ENCODE results near the gene MTHFSD. TPM values are rescaled to one million over a fixed set of nuclear protein-coding genes. Genes with fewer than 3 reads are reported as not detected.

Gene MTHFSD
- total RNA-seq, 2 donors from 2014 or later: 16.9 to 35.6 TPM

- Histone ChIP-seq H3K4me1 (no peaks in the 10 kb centered on the region), H3K36me3 (replicated peaks in 1 of 2; ENCODE audit: insufficient read depth in 1 of 2, low read depth in 2 of 2) (peaks cover 8 to 25% of the 10 kb centered on the region in 2 donors), H3K27me3 (no peaks in the 10 kb centered on the region), H3K4me3 (no peak overlapping the region), H3K27ac (no peak overlapping the region), H3K9me3 (no peaks in the 10 kb centered on the region)
- WGBS, 2 donors: 80 to 87% methylated on average over 12 of the region's 12 CpGs
- TF ChIP-seq CTCF (IDR thresholded peaks at IDR 0.05) (no peak), POLR2A (IDR thresholded peaks at IDR 0.05) (no peak)
- no peak for DNase-seq
- no peak for ATAC-seq
- intact Hi-C loops (cut with DNase I): no loop called here
Observed at GRCh38 chr16:86545481-86545880, 9.6 kb downstream of the MTHFSD start.

GRCh38 chr16:86542756-86543750 is 12.0 kb downstream of the MTHFSD start:
- Histone ChIP-seq H3K4me1 (no peaks in the 10 kb centered on the region), H3K27ac (no peak overlapping the region), H3K36me3 (replicated peaks in 1 of 2; ENCODE audit: insufficient read depth in 1 of 2, low read depth in 2 of 2) (peaks cover 14 to 36% of the 10 kb centered on the region in 2 donors), H3K4me3 (no peak overlapping the region), H3K9me3 (no peaks in the 10 kb centered on the region), H3K27me3 (no peaks in the 10 kb centered on the region)
- no peak for TF ChIP-seq POLR2A (IDR thresholded peaks at IDR 0.05)
- TF ChIP-seq CTCF (IDR thresholded peaks at IDR 0.05): no peak
- intact Hi-C loops (cut with DNase I): no loop called here
- ATAC-seq (no peak), DNase-seq (no peak)
- WGBS, 2 donors: 88 to 90% methylated on average over 21 of the region's 21 CpGs

- Histone ChIP-seq H3K9me3 (no peaks in the 10 kb centered on the region), H3K4me3 (no peak overlapping the region), H3K27ac (no peak overlapping the region), H3K27me3 (no peaks in the 10 kb centered on the region), H3K36me3 (replicated peaks in 1 of 2; ENCODE audit: insufficient read depth in 1 of 2, low read depth in 2 of 2) (peaks cover 14 to 33% of the 10 kb centered on the region in 2 donors), H3K4me1 (no peaks in the 10 kb centered on the region)
- no peak for TF ChIP-seq CTCF (IDR thresholded peaks at IDR 0.05)
- no peak for TF ChIP-seq POLR2A (IDR thresholded peaks at IDR 0.05)
- no peak for ATAC-seq
- WGBS, 2 donors: 89 to 98% methylated on average over 5 to 11 of the region's 11 CpGs
- intact Hi-C loops (cut with DNase I): no loop called here
- DNase-seq: no peak
Observed at GRCh38 chr16:86541560-86541959, 13.5 kb downstream of the MTHFSD start.

GRCh38 chr16:86540894-86541293 is 14.1 kb downstream of the MTHFSD start:
- 84 to 85% methylated on average over 6 of the region's 6 CpGs for WGBS, 2 donors
- ATAC-seq (no peak), DNase-seq (no peak)
- Histone ChIP-seq H3K9me3 (no peaks in the 10 kb centered on the region), H3K4me1 (no peaks in the 10 kb centered on the region), H3K27me3 (no peaks in the 10 kb centered on the region), H3K4me3 (no peak overlapping the region), H3K27ac (no peak overlapping the region), H3K36me3 (replicated peaks in 1 of 2; ENCODE audit: insufficient read depth in 1 of 2, low read depth in 2 of 2) (peaks cover 14 to 29% of the 10 kb centered on the region in 2 donors)
- TF ChIP-seq POLR2A (IDR thresholded peaks at IDR 0.05) (no peak), CTCF (IDR thresholded peaks at IDR 0.05) (no peak)
- intact Hi-C loops (cut with DNase I): no loop called here
